CD4-positive, alpha-beta T cell treated with Interleukin-4 for 1 hour (primary cell): ENCODE measurements around the gene TCERG1L.
"Not testable (repeated sequence)": the region's sequence is repeated elsewhere in the genome, so short reads cannot be mapped to it uniquely, and the experiment has no call there.

Source experiments
- DNase-seq, 2 donors: peaks; one replicate each; pipeline ENCODE4 v3.0.0-alpha.2; 2020 to 2022

TCERG1L gene

DNA sequence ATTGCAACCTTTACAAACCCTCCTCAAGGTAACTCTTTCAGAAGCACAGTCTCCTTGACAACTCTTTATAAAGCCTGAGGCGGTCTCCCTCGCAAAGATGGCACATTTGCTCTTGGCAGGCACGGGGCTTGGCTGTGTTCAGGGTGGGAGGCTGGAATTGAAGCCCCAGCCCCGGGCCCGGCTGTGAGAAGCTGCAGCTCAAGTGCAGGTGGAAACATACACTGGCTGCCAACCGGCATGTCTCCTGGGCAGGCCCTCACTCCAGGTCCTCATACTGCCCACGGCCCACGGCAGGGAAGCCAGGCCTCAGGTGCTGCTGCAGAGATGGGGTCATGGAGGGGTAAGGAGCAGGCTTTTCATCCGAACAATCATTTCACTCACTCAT is 194.5 kb downstream of the TCERG1L start:
- DNase-seq: no peak

DNA sequence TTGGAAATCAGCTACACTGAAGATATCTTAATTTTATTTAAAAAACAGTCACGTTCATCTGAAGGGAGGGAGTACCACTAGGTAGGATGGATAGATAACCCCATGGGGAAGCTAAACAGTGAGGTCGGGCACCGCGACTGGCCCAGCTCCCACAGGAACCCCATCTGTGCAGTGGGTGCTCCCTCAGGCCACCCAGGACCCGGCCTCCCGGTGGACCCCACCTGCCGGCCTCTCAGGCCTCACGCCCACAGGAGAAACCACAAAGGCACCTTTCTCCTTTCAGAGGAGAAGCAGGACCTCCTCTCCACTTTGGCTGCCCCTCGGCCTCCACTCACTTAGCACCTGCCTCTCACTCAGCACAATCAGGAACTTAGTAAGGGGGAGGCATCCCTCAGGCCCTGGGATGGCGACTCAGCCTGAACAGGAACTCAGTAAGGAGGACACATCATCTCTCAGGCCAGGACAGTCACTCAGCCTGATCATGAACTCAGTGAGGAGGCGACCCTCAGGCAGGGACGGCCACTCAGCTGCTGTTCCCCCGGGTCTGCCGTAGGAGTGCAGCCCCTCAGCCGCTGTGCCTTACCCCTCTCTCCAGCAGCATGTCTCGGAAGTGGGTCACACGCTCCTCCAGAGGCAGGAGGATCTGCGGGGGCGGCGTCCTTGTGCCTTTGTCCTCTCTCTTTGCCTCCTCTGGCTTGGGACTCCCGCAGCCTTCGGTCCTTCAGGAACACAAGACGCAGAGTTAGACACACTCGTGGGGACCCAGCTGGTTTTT is 195.1 kb downstream of the TCERG1L start:
- no peak for DNase-seq

DNA sequence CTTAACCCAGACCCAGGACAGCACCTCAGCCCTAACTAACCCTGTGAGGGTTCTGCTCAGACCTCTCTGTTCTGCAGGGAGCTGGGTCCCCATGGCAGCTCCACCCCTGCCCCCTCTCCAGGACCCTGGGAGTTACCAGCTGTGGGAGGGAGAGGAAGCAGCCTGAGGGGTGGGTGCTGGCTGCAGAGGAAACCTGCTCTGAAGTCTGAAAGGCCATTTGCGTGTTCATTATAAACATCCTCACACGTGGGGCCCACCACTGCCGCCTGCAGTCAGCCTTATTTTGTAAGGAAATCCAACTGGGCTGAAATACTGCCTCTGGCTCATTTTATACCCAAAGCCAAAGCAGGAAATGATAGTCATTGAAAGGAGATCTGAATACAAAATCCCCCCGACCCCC is 195.7 kb downstream of the TCERG1L start:
- no peak for DNase-seq

DNA sequence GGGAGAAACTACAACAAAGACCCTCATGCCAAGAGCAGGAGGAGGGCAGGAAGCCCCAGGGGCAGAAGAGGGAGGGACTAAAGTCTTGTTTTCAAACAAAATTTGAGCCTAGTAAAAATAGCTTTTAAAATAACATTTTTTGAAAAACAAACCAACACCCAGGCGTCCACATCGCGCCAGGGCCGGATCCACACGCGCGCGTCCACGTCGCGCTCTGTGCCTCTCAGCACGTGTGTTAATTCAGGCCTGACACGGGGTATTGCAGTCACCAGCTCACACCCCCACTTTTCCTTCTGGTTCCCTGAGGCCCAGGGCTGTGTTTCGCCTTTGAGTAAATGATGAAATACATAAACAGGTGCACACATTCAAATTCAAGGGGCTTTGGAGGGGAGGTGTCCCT is 196.2 kb downstream of the TCERG1L start:
- DNase-seq: no peak

DNA sequence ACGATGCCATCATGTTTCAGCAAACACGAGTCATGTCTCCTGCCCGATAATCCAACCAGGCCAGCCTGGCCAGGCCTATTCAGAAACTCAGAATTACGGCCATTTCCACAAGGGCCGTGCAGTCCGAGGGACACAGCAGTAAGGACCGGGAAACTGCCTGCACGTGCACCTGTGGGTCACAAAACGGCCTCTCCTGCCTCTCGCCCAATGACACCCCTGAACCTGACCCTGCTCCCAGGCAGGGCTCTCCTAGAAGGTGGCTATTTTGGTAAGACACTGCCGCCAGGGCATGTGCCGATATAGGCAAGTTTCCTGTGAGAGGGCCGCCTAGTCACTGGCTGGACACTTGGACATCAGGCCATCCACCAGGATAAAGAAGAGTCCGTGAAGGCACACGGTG is 196.7 kb downstream of the TCERG1L start:
- no peak for DNase-seq

DNA sequence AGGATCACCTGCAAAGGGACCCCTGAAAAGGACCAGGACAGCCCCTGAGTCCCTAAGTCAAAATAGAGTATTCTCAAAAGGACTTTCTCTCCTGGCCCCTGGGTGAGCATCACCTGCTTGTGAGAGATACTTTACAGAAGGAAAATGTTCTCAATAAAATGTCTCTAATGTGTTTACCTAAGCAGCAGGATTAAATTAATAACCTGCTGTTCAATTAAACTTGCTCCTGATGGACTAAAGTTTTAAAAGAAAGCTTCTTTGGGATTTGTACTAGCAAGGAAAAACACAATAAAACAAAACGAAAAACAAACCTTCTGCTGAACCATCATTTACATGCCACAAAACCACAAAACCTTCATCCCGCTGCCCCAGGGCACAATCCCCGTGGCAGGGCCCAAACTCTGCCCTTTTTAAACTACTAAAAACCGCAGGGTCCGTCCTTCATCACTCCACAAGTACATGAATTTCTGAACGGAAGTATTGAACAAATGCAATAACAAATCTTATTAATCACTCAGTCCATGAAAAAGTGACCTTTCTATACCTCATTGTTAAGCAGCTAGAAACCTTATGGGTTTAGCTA is 197.7 kb downstream of the TCERG1L start:
- DNase-seq: no peak

DNA sequence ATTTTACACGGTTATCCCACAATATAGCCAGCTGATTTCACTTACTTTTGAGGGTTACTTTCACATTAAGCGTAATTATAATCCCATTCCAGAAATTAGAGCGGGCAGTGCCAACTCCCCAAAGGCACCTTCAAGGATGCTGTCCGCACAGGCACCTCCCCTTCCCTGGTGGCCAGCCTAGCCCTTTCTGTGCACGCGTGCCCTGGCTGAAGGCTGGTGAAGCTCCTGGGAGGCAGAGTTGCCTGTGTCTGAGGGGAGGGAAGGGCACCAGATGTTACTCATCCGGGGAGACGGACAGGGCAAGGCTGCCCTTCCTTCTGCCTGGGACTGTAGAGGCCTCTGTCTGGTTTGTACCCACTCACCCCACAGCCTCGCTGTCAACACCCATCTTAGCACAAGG is 198.4 kb downstream of the TCERG1L start:
- DNase-seq: no peak

DNA sequence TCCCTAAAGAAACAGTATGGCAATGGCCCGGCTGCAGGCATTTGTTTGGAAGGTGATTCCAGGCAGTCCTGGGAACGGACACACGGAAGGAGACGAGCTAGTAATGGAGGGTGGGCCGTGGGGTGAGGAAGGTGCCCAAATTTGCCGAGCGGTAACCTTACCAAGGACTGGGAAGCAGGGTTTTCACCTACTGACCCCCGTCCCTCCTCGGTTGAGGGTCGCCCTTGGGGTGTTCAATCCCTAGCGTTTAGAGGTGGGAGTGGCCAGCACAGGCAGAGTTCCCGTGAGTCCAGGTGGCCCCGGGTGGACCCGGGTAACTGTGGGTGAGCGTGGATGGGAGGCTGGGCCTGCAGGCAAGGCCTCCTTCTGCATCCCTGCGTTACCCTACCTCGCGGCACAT is 198.8 kb downstream of the TCERG1L start:
- DNase-seq: no peak

DNA sequence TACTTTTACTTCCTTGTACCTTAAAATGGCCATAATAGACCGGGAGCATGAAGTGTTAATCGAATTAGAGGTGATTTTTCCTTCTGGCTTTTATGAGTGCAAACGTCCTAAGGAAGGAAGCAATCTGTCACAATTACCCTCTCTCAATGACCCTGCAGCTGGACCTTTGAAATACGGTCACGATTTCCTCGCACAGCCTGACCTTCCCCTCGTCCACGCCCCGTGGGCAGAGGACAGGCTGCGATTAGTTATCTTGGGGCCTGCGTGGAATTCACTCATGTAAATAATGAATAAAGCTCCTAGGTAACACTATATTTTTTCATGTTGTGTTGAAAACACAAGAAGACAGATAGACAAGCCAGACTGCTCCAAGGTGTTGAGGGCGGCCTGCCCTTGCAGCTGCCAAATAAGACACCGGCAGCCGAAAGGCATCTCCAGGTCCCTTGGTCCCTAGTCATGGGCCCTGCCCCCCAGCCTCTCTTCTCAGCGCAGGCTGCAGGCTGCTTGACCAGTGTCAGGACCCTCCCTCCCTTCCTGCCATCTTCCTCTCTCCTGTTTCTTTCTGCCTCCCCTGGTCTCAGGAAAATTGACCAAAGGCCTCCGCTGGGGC is 199.9 kb downstream of the TCERG1L start:
- DNase-seq: no peak

DNA sequence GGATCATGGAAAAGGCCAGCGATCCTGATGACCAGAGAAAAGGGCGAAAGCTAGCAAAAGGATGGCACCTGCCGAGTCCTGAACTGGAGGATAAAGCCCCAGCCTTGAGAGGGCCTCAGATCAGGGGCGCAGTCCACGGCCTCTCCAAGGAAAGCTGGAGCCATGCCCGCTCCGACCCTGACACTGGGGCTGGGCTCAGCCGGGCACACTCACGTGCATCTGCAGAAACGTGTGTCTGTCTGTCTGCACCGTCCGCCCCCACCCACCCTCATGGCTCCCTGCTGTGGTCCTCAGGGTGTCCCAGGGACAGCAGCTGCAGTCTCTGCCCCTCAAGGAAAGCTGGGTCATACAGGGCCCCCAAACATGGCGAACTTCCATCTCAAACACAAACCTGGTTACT is 200.5 kb downstream of the TCERG1L start:
- no peak for DNase-seq

DNA sequence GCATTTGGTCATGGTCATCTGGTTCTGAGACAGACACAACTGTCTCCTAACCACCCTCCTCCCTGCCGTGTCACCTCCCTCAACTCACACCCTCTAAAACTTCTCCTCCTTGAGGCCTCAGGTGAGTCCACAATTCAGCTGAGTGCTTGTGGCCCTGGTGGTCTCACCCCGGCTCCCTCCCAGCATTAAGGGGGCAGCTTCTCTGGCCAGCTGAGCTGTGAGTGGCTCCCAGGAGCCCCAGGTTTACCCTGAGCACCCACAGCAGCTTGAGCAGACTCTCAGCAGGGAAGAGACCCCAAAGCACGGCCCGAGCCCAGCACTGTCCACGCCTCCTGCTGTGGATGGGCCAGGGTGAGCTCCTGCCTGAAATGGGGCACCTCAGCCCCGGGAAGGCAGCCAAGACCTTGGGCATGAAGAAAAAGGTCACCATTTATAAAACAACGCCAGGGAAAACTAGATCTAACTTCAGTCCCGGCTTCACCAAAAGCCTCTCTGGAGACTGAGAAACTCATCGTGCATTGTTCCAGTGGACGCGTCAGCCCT is 201.2 kb downstream of the TCERG1L start:
- DNase-seq: no peak

DNA sequence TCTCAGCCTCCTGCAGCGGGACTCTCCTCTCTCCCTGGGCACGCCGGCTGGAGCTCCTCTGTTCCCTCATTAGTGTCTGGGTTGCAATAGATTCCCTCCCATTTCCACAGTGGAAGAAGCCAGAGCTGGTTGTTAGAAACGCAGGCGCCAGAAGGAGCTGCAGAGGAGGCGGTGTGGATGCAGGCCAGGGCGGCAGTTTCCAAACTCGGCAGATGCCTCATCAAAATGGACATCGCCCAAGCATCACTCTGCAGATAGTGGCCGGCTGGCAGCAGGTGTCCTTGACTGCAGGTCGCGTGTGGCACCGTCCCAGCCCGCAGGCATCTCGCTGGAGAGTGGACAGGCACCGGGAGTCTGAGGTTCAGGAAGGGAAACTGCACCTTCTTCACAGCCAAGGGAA is 201.8 kb downstream of the TCERG1L start:
- no peak for DNase-seq

DNA sequence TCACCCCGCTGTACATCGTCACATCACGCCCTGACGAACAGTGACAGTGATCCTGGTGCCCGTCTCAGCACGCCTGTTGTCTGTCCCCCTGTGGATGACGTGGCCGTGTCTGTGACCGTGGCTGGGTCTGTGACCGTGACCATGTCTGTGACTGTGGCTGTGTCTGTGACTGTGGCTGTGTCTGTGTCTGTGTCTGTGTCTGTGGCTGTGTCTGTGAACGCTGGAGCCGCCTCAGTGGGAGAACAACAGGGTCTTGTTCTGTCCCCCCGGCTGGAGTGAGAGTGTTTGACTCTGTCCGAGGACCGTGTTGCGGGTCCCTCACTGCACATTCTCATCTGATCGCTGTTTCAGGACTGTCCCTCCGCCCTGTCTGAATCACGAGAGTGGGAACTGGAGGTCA is 202.2 kb downstream of the TCERG1L start:
- DNase-seq: no peak

DNA sequence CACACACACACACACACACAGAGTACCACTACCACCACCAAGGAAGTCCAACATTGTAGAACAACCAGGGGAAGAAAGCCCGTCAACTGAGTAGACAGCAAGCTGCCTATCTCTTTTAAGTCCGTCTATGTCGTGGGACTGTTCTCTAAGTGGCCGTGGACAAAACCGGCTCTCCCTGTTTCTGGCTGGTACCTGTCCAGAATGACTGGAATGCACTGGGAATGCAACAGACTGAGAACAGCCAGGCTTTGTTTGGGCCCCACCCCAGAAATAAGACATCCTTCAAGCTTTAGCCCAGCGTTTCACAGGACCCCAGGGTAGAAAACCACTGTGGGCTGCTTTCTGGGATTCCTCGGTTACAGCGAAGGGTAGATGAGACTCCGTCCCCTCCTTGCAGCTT is 203.6 kb downstream of the TCERG1L start:
- no peak for DNase-seq

DNA sequence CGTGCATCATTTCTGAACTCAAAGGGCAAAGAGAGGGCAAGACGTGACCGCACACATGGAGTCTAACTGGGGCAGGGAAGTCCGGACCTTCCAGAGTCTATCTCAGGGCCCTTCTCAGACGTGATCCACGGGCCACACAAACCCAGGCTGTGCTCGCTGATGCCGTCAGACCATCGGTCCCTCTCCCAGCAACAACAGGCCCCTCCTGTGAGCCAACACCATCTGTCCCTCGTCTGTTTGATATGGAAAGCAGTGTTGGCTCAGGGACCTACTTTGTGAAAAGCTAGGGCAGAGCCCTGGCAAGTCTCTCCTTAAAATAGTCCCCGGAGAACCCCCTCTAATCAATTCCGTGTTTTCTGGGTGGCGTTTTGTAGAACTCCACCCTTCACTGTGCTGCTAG is 208.8 kb downstream of the TCERG1L start:
- no peak for DNase-seq

DNA sequence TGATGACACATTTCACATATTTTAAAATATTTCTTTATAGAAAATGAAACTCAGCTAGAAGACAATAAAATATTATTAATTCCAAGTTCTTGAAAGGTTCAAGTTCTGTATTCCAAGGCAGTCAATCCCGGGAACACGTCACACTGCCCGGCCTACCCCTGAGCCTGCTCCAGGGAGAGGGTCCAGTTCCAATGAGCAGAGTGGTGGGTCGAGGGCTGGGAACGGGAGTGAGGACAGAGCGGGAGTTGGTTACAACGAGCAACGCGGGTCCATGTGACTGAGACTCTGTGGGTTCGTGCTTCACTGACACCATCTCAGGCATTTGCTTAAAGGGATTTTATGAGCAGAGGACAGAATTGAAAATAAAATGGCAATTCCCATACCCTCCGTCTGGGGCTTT is 209.4 kb downstream of the TCERG1L start:
- no peak for DNase-seq

DNA sequence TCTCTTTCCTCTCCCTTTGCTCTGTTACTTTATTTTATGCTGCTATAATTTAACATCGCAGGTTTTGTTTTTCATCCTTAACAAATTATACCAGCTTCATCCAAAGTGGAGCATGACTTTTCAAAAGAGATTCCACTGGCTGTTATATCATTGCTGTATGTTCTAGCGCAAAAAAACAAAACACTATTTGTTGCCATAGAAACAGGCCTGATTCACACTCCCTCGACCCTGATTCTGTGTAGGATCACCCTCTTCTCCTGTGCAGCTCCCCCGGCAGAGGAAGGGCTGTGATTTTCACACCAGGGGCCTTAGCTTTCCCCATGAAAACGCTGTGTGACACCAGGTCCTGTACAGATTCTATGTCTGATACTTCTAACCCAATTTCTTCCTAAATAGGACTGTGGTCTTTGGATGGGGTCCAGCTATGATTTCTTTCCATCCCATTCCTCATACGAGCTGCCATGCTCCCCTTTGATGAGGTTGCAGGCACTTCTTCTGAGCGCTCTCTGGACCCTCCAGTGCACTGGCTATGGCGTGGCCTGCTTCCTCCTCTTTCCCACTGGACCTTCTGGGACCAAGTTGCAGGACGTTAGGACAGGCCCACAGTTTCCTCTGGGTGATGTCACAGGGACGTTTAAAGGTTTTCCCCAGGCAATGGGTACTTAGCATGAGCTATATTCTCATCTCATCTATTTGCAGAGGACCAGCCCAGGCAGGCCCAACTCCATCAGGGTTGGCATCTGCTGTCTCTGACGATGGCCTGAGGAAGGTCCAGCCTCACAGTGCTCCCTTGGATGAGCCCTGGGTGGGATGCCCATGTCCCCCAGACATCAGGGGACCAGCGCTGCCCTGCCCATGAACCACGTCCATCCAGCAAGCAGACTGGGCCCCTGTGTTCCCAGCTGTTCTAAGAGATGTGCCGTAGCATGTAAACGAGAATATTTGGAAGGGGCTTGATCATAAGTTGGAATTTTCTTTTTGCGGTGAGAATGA is 210.8 kb downstream of the TCERG1L start:
- DNase-seq: not testable (repeated sequence)

DNA sequence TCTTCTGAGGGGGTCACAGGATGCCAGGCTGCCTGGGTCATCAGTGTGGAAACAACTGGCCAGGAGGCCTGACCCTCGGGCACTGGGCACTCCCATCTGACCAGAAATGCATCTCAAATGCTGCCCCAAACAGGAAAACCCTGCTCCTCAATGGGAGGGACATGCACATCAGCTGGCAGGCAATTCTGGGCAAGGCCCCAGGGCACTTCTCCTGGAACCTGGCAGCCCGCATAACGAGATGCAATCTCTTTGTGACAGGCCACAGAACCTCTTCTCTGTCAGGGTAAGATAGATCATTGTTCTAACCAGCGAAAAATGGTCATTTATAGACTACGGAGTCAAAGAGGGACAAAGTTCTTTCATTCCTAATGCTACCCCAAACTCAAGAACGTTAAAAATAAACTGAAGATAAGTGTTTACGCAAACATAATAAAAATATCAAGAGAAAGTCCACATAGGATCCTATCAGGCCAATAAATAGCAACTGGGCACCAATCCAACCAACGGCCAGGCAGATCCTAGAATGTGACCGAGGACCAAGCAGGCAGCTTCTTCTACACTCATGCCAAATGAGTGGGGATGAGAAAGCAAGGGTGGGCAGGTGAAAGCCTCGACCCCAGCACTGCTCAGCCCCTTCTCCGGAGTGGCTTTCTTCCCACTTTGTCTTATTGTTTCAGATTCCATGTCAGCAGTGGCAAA is 212.3 kb downstream of the TCERG1L start:
- DNase-seq: no peak

DNA sequence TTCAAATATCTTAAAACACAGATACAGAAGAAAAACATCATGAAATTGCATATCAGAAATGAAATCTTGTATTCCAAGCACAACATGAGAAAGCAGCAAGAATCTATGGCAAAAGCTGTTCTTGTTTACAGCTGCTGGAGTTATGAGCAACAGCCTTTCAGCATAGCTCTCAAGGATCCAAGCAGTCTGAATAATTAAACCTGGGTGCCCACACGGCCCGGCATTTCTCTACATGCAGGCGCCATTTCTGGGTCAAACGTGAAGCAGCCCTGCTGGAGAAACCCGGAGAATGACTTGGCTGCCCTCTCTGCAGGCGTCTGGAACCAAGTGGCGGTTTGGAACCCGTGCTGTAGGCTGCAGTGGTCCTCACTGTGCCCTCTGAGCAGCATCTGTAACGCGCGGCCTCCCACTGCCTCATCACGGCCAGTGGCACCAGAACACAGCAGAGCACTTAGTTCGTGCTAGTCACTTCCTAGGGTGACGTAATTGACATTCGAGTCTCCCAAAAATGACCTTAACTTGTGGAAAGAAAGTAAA is 213.0 kb downstream of the TCERG1L start:
- DNase-seq: no peak

DNA sequence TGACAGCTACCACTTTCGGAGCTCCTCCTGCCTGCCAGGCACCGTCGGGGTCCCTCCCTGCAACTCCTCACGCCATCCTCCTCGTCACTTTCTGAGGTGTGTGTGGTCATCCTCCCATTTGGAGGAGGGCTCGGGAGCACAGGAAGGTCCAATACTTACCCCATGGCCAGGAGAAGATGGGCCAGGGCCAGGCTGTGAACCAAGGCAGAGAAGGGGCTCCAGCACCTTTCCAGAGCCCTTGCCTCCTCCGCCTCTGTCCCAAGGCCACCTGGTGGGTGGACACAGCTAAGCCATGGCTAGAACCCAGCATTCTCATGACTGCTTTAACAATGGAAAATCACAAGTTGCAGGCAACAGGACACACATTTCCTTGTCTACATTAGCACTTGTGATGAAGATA is 215.5 kb downstream of the TCERG1L start:
- DNase-seq: no peak

DNA sequence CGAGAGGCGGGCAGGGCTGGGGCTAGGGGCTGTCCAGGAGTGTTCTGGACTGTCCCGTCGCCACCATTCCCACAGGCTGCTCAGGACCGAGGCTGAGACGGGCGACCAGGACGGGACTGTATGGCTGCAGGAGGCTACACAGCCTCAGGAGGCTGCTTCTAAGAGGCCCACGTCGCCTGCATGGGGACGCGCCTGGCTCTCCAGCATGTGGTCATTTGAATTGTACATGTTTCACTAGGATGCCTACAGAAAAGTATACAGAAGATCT is 216.3 kb downstream of the TCERG1L start:
- no peak for DNase-seq
